ENCODE results near the gene VPS33A. TPM values are rescaled to one million over a fixed set of nuclear protein-coding genes. Genes with fewer than 3 reads are reported as not detected.

VPS33A gene
- total RNA-seq, 4 donors from 2014 or later: 16.1 to 27.1 (median 20.5) TPM

- no peak overlapping the region for H3K27ac ChIP-seq
- TF ChIP-seq POLR2A (IDR thresholded peaks at IDR 0.05) (no peak), CTCF (IDR thresholded peaks at IDR 0.05 in 4 of 5, conservative IDR thresholded peaks at IDR 0.05 in 1 of 5) (no peak)
- in situ Hi-C loops (cut with MboI; ENCODE audit: low sequenced_read_pairs in 4 of 4): no loop called here
- H3K4me3 ChIP-seq: no peak overlapping the region
- no peaks in the 10 kb centered on the region for H3K27me3 ChIP-seq
- H3K4me1 ChIP-seq: peaks cover 0 to 6% of the 10 kb centered on the region in 2 donors
- intact Hi-C loops (cut with DNase I; ENCODE audit: low total_unique reads): no loop called here
- no peak for ATAC-seq
- no peaks in the 10 kb centered on the region for H3K9me3 ChIP-seq
- no peak for DNase-seq
- H3K36me3 ChIP-seq: peaks cover 0 to 36% of the 10 kb centered on the region in 2 donors
Observed at GRCh38 chr12:122245553-122245952, 20.7 kb downstream of the VPS33A start.

GRCh38 chr12:122244565-122245371, 21.5 kb downstream of the VPS33A start:
- in situ Hi-C loops (cut with MboI; ENCODE audit: low sequenced_read_pairs in 4 of 4) (no loop called here), intact Hi-C loops (cut with DNase I; ENCODE audit: low total_unique reads) (no loop called here)
- H3K27ac ChIP-seq: no peak overlapping the region
- DNase-seq: no peak
- no peak overlapping the region for H3K4me3 ChIP-seq
- H3K36me3 ChIP-seq: peaks cover 0 to 33% of the 10 kb centered on the region in 2 donors
- peaks cover 0 to under 1% of the 10 kb centered on the region in 2 donors for H3K4me1 ChIP-seq
- ATAC-seq: no peak
- H3K9me3 ChIP-seq: no peaks in the 10 kb centered on the region
- H3K27me3 ChIP-seq: no peaks in the 10 kb centered on the region
- TF ChIP-seq CTCF (IDR thresholded peaks at IDR 0.05 in 4 of 5, conservative IDR thresholded peaks at IDR 0.05 in 1 of 5): no peak

DNA sequence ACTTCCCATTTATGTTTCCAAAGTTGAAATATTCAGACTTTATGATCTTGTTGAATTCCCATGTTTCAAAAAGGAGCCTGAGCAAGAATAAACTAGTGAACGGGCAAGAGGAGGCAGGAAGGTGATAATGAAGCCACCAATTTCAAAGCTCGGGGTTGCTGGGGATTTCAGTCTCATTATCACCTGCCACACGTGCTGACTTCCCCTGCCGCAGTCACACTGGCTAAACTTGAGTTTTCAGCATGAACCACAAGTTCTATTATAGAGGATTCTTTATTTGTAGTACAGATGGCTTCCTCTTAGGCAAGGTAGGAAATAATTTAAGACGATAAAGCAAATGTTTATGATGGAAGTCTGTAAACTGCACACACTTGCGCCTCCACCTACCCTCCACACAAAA, 22.3 kb downstream of the VPS33A start:
- no peak for TF ChIP-seq CTCF (IDR thresholded peaks at IDR 0.05 in 4 of 5, conservative IDR thresholded peaks at IDR 0.05 in 1 of 5)
- TF ChIP-seq POLR2A (IDR thresholded peaks at IDR 0.05): no peak
- intact Hi-C loops (cut with DNase I; ENCODE audit: low total_unique reads): no loop called here
- no peak overlapping the region for H3K4me3 ChIP-seq
- H3K4me1 ChIP-seq: no peaks in the 10 kb centered on the region
- H3K9me3 ChIP-seq: no peaks in the 10 kb centered on the region
- H3K27ac ChIP-seq: no peak overlapping the region
- peaks cover 0 to 33% of the 10 kb centered on the region in 2 donors for H3K36me3 ChIP-seq
- no peaks in the 10 kb centered on the region for H3K27me3 ChIP-seq
- ATAC-seq (no peak), DNase-seq (no peak)
- in situ Hi-C loops (cut with MboI; ENCODE audit: low sequenced_read_pairs in 4 of 4): no loop called here

DNA sequence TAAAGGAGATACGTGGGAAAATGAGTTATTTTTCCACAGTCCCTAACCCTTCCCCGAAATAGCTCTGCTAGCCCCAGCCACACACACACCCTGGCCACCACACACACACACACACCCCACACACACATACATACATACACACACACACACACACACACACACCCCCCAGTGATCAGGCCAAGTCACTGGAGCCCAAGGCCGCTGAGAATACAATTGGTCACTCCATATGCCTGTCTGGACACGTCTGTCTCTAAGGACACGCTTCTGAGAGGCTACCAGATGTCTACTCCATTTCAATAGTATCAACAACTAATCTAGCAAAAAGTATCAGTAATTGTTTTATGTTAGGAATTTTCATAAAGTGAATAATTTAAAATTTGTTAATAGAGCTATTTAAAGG, 27.4 kb downstream of the VPS33A start:
- TF ChIP-seq CTCF (IDR thresholded peaks at IDR 0.05 in 4 of 5, conservative IDR thresholded peaks at IDR 0.05 in 1 of 5) (no peak), POLR2A (IDR thresholded peaks at IDR 0.05) (no peak)

More for the DNA sequence above, 27.4 kb downstream of the VPS33A start:
- Histone ChIP-seq H3K4me1 (no peaks in the 10 kb centered on the region), H3K27me3 (no peaks in the 10 kb centered on the region), H3K36me3 (peaks cover 0 to 42% of the 10 kb centered on the region in 2 donors), H3K4me3 (no peak overlapping the region), H3K27ac (no peak overlapping the region), H3K9me3 (no peaks in the 10 kb centered on the region)
- in situ Hi-C loops (cut with MboI; ENCODE audit: low sequenced_read_pairs in 4 of 4): no loop called here
- ATAC-seq (no peak), DNase-seq (no peak)
- intact Hi-C loops (cut with DNase I; ENCODE audit: low total_unique reads): no loop called here
